Caco-2 (cell line): Measurements from ENCODE around the gene FOXR1. TPM values are rescaled to one million over a fixed set of nuclear protein-coding genes. Genes with fewer than 3 reads are reported as not detected.

Experiments used
- BruUV-seq: library from RNA; stranded (reverse); fragments of 400-500 nt; replicated peaks from 2 replicates; lab custom pipeline; 2021; lab: Mats Ljungman, UMichigan
- CTCF ChIA-PET: fragments of 300-600 bp; sonication (Branson Sonifier 250); formaldehyde crosslinking; loops from one replicate; lab custom pipeline; 2022; ENCODE audit warnings: antibody characterized with exemption; lab: Charles Lee
- POLR2A ChIA-PET: fragments of 300-600 bp; sonication (Branson Sonifier 250); formaldehyde crosslinking; loops from one replicate; lab custom pipeline; 2022; ENCODE audit warnings: antibody characterized with exemption; lab: Charles Lee
- DNase-seq, 2 experiments: peaks; one replicate each; pipeline versions ENCODE4 v3.0.0 to v3.0.0-alpha.2; 2020 to 2022
- H3K27me3 ChIP-seq: replicated peaks from 2 replicates; pipeline ENCODE4 v1.6.0; 2011; ENCODE audit warnings: low read length; ENCODE audit not compliant: control insufficient read depth, insufficient read depth
- H3K36me3 ChIP-seq: 2 replicates; pipeline ENCODE4 v1.5.1; 2011; ENCODE audit warnings: low read length; ENCODE audit not compliant: control insufficient read depth, insufficient read depth
- H3K4me1 ChIP-seq: fragments of 250-450 bp; sonication (Bioruptor Pico); 2 replicates; pipeline ENCODE4 v1.5.1; 2020; ENCODE audit warnings: mild to moderate bottlenecking
- H3K4me3 ChIP-seq: 2 replicates; pipeline ENCODE4 v1.5.1; 2011; ENCODE audit warnings: low read depth, mild to moderate bottlenecking, control low read depth, low read length
- H3K9me3 ChIP-seq: fragments of 250-450 bp; sonication (Bioruptor Pico); 2 replicates; pipeline ENCODE4 v1.5.1; 2020; ENCODE audit warnings: mild to moderate bottlenecking, moderate library complexity
- H3K27ac Mint-ChIP-seq: one replicate; pipeline ENCODE4 v1.8.0; 2022; ENCODE audit warnings: mixed read lengths; ENCODE audit not compliant: unreplicated experiment
- H3K27me3 Mint-ChIP-seq: one replicate; pipeline ENCODE4 v1.8.0; 2022; ENCODE audit warnings: mixed read lengths; ENCODE audit not compliant: insufficient read depth, unreplicated experiment
- H3K36me3 Mint-ChIP-seq: one replicate; pipeline ENCODE4 v1.8.0; 2022; ENCODE audit warnings: mild to moderate bottlenecking, mixed read lengths; ENCODE audit not compliant: insufficient read depth, unreplicated experiment
- H3K4me1 Mint-ChIP-seq: one replicate; pipeline ENCODE4 v1.8.0; 2022; ENCODE audit warnings: low read depth, mixed read lengths; ENCODE audit not compliant: unreplicated experiment
- H3K4me3 Mint-ChIP-seq: one replicate; pipeline ENCODE4 v1.8.0; 2022; ENCODE audit warnings: mild to moderate bottlenecking, moderate library complexity, mixed read lengths; ENCODE audit not compliant: unreplicated experiment
- H3K9me3 Mint-ChIP-seq: one replicate; pipeline ENCODE4 v1.8.0; 2022; ENCODE audit warnings: mixed read lengths; ENCODE audit not compliant: unreplicated experiment
- intact Hi-C: fragments of 100-400 bp; cut with micrococcal nuclease; formaldehyde crosslinking; loops from one replicate; pipeline ENCODE4 v1.10.0; 2022; ENCODE audit not compliant: unreplicated experiment
- total RNA-seq: library from RNA; stranded (reverse); gene quantifications from 2 replicates; pipeline ENCODE4 v1.2.3, GENCODE V29; 2022
- TF ChIP-seq, protein P1 (sequence below), 2 experiments: fragments of 200-600 bp in 1 of 2; IDR thresholded peaks; 1 replicate in 1 of 2; 2 replicates in 1 of 2; pipeline versions ENCODE4 v1.5.1 to v1.8.0; 2011 to 2022; ENCODE audit warnings: antibody characterized with exemption in 1 of 2, control low read depth in 1 of 2, inconsistent platforms in 1 of 2, low read depth in 1 of 2, low read length in 1 of 2, mild to moderate bottlenecking in 1 of 2, moderate library complexity in 1 of 2; ENCODE audit not compliant: insufficient read depth in 1 of 2, severe bottlenecking in 1 of 2, unreplicated experiment in 1 of 2

The FOXR1 gene
- total RNA-seq, 1 experiment from 2014 or later: not detected

GRCh38 chr11:119023741-119024140, 52.2 kb downstream of the FOXR1 start:
- Histone ChIP-seq H3K9me3 (no peaks in the 10 kb centered on the region), H3K4me3 (no peak overlapping the region), H3K4me1 (peaks cover 82% of the 10 kb centered on the region), H3K36me3 (peaks cover 20% of the 10 kb centered on the region), H3K27me3 (no peaks in the 10 kb centered on the region)
- no peak overlapping the region for H3K4me3 Mint-ChIP-seq
- intact Hi-C loops: no loop called here
- no peaks in the 10 kb centered on the region for H3K9me3 Mint-ChIP-seq
- no TSS peak for BruUV-seq
- ChIA-PET POLR2A (interaction anchor here (1.3 to 1.6 kb wide), 2 partner anchors 26 to 44 kb away, joined by 3 to 6 read pairs; partner anchors contain the start of genes CENATAC and VPS11), CTCF (interaction anchor here (0.5 to 0.6 kb wide), 2 partner anchors 337 to 387 kb away, joined by 3 read pairs; no protein-coding TSS in a partner anchor)
- H3K27me3 Mint-ChIP-seq: no peaks in the 10 kb centered on the region
- peaks cover 61% of the 10 kb centered on the region for H3K4me1 Mint-ChIP-seq
- H3K27ac Mint-ChIP-seq: no peak overlapping the region
- TF ChIP-seq, protein P1, sequence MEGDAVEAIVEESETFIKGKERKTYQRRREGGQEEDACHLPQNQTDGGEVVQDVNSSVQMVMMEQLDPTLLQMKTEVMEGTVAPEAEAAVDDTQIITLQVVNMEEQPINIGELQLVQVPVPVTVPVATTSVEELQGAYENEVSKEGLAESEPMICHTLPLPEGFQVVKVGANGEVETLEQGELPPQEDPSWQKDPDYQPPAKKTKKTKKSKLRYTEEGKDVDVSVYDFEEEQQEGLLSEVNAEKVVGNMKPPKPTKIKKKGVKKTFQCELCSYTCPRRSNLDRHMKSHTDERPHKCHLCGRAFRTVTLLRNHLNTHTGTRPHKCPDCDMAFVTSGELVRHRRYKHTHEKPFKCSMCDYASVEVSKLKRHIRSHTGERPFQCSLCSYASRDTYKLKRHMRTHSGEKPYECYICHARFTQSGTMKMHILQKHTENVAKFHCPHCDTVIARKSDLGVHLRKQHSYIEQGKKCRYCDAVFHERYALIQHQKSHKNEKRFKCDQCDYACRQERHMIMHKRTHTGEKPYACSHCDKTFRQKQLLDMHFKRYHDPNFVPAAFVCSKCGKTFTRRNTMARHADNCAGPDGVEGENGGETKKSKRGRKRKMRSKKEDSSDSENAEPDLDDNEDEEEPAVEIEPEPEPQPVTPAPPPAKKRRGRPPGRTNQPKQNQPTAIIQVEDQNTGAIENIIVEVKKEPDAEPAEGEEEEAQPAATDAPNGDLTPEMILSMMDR (IDR thresholded peaks at IDR 0.05; ENCODE audit: insufficient read depth in 1 of 2, low read depth in 1 of 2, low read length in 1 of 2, severe bottlenecking in 1 of 2, unreplicated experiment in 1 of 2): no peak
- no peak for DNase-seq
- peaks cover 90% of the 10 kb centered on the region for H3K36me3 Mint-ChIP-seq

- Histone ChIP-seq H3K36me3 (peaks cover 22% of the 10 kb centered on the region), H3K4me1 (peaks cover 87% of the 10 kb centered on the region), H3K9me3 (no peaks in the 10 kb centered on the region), H3K4me3 (no peak overlapping the region), H3K27me3 (no peaks in the 10 kb centered on the region)
- BruUV-seq: TSS peak; percentile 4
- Mint-ChIP-seq H3K27ac (peak overlapping the region; percentile 11), H3K4me1 (peaks cover 69% of the 10 kb centered on the region), H3K27me3 (no peaks in the 10 kb centered on the region), H3K36me3 (peaks cover 90% of the 10 kb centered on the region), H3K9me3 (no peaks in the 10 kb centered on the region), H3K4me3 (peak overlapping the region; percentile 7)
- ChIA-PET POLR2A (no interaction called here), CTCF (interaction anchor here (0.5 kb wide), 1 partner anchor 337 kb away, joined by 3 read pairs; no protein-coding TSS in a partner anchor)
- no peak for DNase-seq
- TF ChIP-seq, protein P1 (IDR thresholded peaks at IDR 0.05; ENCODE audit: insufficient read depth in 1 of 2, low read depth in 1 of 2, low read length in 1 of 2, severe bottlenecking in 1 of 2, unreplicated experiment in 1 of 2): no peak
- intact Hi-C loops: no loop called here
Observed at GRCh38 chr11:119024430-119025098, 53.0 kb downstream of the FOXR1 start.

GRCh38 chr11:119025099-119025473, 53.5 kb downstream of the FOXR1 start:
- H3K27me3 Mint-ChIP-seq: no peaks in the 10 kb centered on the region
- peak overlapping the region; percentile 11 for H3K27ac Mint-ChIP-seq
- ChIA-PET CTCF (no interaction called here), POLR2A (no interaction called here)
- BruUV-seq: no TSS peak
- intact Hi-C loops: no loop called here
- H3K9me3 Mint-ChIP-seq: no peaks in the 10 kb centered on the region
- DNase-seq: no peak
- H3K4me3 ChIP-seq: no peak overlapping the region
- H3K9me3 ChIP-seq: no peaks in the 10 kb centered on the region
- H3K4me1 ChIP-seq: peaks cover 82% of the 10 kb centered on the region
- H3K27me3 ChIP-seq: no peaks in the 10 kb centered on the region
- H3K4me1 Mint-ChIP-seq: peaks cover 70% of the 10 kb centered on the region
- H3K4me3 Mint-ChIP-seq: no peak overlapping the region
- peaks cover 22% of the 10 kb centered on the region for H3K36me3 ChIP-seq
- TF ChIP-seq, protein P1 (IDR thresholded peaks at IDR 0.05; ENCODE audit: insufficient read depth in 1 of 2, low read depth in 1 of 2, low read length in 1 of 2, severe bottlenecking in 1 of 2, unreplicated experiment in 1 of 2): no peak
- H3K36me3 Mint-ChIP-seq: peaks cover 90% of the 10 kb centered on the region
